Tibial artery (tissue), 4 donors: ENCODE data around the gene AP5S1.
"Not testable (repeated sequence)": the region's sequence is repeated elsewhere in the genome, so short reads cannot be mapped to it uniquely, and the experiment has no call there.

Source experiments
- DNase-seq, 2 donors: peaks; one replicate each; pipeline ENCODE4 v3.0.0-alpha.2; 2019
- H3K27ac ChIP-seq, 2 donors: fragments of 200-600 bp; sonication (generic) in 1 of 2; 1 replicate in 1 of 2; 2 replicates in 1 of 2; pipeline ENCODE4 v1.5.1; 2018 to 2019; ENCODE audit warnings: mild to moderate bottlenecking in 1 of 2
- H3K27me3 ChIP-seq, 2 donors: fragments of 200-600 bp; sonication (generic) in 1 of 2; one replicate each; pipeline versions ENCODE4 v1.5.1 to v1.6.0; 2016 to 2019
- H3K36me3 ChIP-seq, 3 donors: fragments of 200-600 bp; sonication (generic) in 2 of 3; one replicate each; pipeline ENCODE4 v1.5.1; 2016 to 2019; ENCODE audit warnings: mild to moderate bottlenecking in 2 of 3
- H3K4me1 ChIP-seq, 4 donors: fragments of 200-600 bp; sonication (generic) in 2 of 4; 1 replicate in 3 of 4; 2 replicates in 1 of 4; pipeline ENCODE4 v1.5.1; 2016 to 2019
- H3K4me3 ChIP-seq, 2 donors: fragments of 200-600 bp; sonication (generic) in 1 of 2; 1 replicate in 1 of 2; 2 replicates in 1 of 2; pipeline ENCODE4 v1.5.1; 2018 to 2019; ENCODE audit warnings: mild to moderate bottlenecking in 2 of 2
- H3K9me3 ChIP-seq, 3 donors: fragments of 200-600 bp; sonication (generic) in 1 of 3; one replicate each; pipeline ENCODE4 v1.5.1; 2016 to 2019
- CTCF ChIP-seq, 2 experiments: fragments of 200-600 bp in 1 of 2; fragments of 450-650 bp in 1 of 2; IDR thresholded peaks; one replicate each; pipeline ENCODE4 v1.5.1; 2017 to 2019; ENCODE audit warnings: antibody characterized with exemption in 2 of 2, mild to moderate bottlenecking in 1 of 2, moderate library complexity in 1 of 2
- intact Hi-C: fragments of 100-400 bp; cut with DNase I; formaldehyde crosslinking; loops from one replicate; pipeline ENCODE4 v1.15.0; 2023; ENCODE audit warnings: low total_unique reads

Gene AP5S1

GRCh38 chr20:3828798-3829197, 8.5 kb downstream of the AP5S1 start:
- no peak for TF ChIP-seq CTCF (IDR thresholded peaks at IDR 0.05)
- intact Hi-C loops = no loop called here
- Histone ChIP-seq H3K4me1 (no peaks in the 10 kb centered on the region), H3K27me3 (no peaks in the 10 kb centered on the region), H3K9me3 (no peaks in the 10 kb centered on the region), H3K27ac (no peak overlapping the region), H3K36me3 (peaks cover 13 to 39% (median 32%) of the 10 kb centered on the region in 3 donors), H3K4me3 (no peak overlapping the region)
- DNase-seq = no peak

GRCh38 chr20:3829891-3830290, 9.5 kb downstream of the AP5S1 start:
- H3K4me3 ChIP-seq, DNase-seq, H3K27ac ChIP-seq, H3K27me3 ChIP-seq, intact Hi-C loops, H3K9me3 ChIP-seq, H3K4me1 ChIP-seq: not testable (repeated sequence)
- H3K36me3 ChIP-seq = peaks cover 5 to 28% (median 21%) of the 10 kb centered on the region in 3 donors

GRCh38 chr20:3836132-3836531, 15.8 kb downstream of the AP5S1 start:
- Histone ChIP-seq H3K9me3 (no peaks in the 10 kb centered on the region), H3K27me3 (no peaks in the 10 kb centered on the region), H3K27ac (no peak overlapping the region), H3K4me1 (no peaks in the 10 kb centered on the region), H3K36me3 (peaks cover 0 to 5% (median 3%) of the 10 kb centered on the region in 3 donors), H3K4me3 (no peak overlapping the region)
- DNase-seq = no peak
- intact Hi-C loops = no loop called here
- no peak for TF ChIP-seq CTCF (IDR thresholded peaks at IDR 0.05)

- H3K9me3 ChIP-seq = no peaks in the 10 kb centered on the region
- no peak overlapping the region for H3K27ac ChIP-seq
- no peaks in the 10 kb centered on the region for H3K27me3 ChIP-seq
- TF ChIP-seq CTCF (IDR thresholded peaks at IDR 0.05) = no peak
- H3K4me1 ChIP-seq = no peaks in the 10 kb centered on the region
- DNase-seq = no peak
- H3K36me3 ChIP-seq = peaks cover 0 to 5% (median 3%) of the 10 kb centered on the region in 3 donors
- H3K4me3 ChIP-seq = no peak overlapping the region
- intact Hi-C loops = no loop called here
These were observed 19.0 kb downstream of the AP5S1 start for GRCh38 chr20:3839328-3839727.

GRCh38 chr20:3840201-3840600, 19.9 kb downstream of the AP5S1 start:
- not testable (repeated sequence) for H3K9me3 ChIP-seq, H3K27ac ChIP-seq, H3K36me3 ChIP-seq, H3K4me3 ChIP-seq, H3K27me3 ChIP-seq, DNase-seq, H3K4me1 ChIP-seq
- intact Hi-C loops = loop anchor here (10.0 kb wide), 1 partner anchor 165 kb away; no protein-coding TSS in a partner anchor

GRCh38 chr20:3842348-3842930, 22.1 kb downstream of the AP5S1 start:
- Histone ChIP-seq H3K9me3 (no peaks in the 10 kb centered on the region), H3K27me3 (no peaks in the 10 kb centered on the region), H3K36me3 (no peaks in the 10 kb centered on the region), H3K4me1 (peaks cover 0 to 10% (median 4%) of the 10 kb centered on the region in 4 donors), H3K4me3 (no peak overlapping the region), H3K27ac (no peak overlapping the region)
- intact Hi-C loops = loop anchor here (10.0 kb wide), 1 partner anchor 168 kb away; no protein-coding TSS in a partner anchor
- no peak for DNase-seq
- TF ChIP-seq CTCF (IDR thresholded peaks at IDR 0.05) = no peak

- TF ChIP-seq CTCF (IDR thresholded peaks at IDR 0.05) = no peak
- Histone ChIP-seq H3K9me3 (no peaks in the 10 kb centered on the region), H3K27me3 (no peaks in the 10 kb centered on the region), H3K4me1 (peaks cover 0 to 21% (median 13%) of the 10 kb centered on the region in 4 donors), H3K4me3 (no peak overlapping the region), H3K27ac (no peak overlapping the region), H3K36me3 (no peaks in the 10 kb centered on the region)
- no peak for DNase-seq
- intact Hi-C loops = loop anchor here (10.0 kb wide), 1 partner anchor 169 kb away; no protein-coding TSS in a partner anchor
These were observed 23.1 kb downstream of the AP5S1 start for GRCh38 chr20:3843490-3843889.

- H3K27ac ChIP-seq, H3K36me3 ChIP-seq, H3K9me3 ChIP-seq, H3K27me3 ChIP-seq, DNase-seq, H3K4me3 ChIP-seq: not testable (repeated sequence)
- peaks cover 0 to 27% (median 18%) of the 10 kb centered on the region in 4 donors for H3K4me1 ChIP-seq
- intact Hi-C loops = loop anchor here (10.0 kb wide), 1 partner anchor 169 kb away; no protein-coding TSS in a partner anchor
These were observed 23.8 kb downstream of the AP5S1 start for GRCh38 chr20:3843990-3844619.
